ENCODE results near the gene ZNF441. TPM values are rescaled to one million over a fixed set of nuclear protein-coding genes. Genes with fewer than 3 reads are reported as not detected.
A peak's percentile ranks its signal among the peaks of the same experiment; 100 is the strongest.

The ZNF441 gene
- total RNA-seq, 4 donors from 2014 or later, result 1.1 to 7.6 (median 2.9) TPM

- Histone ChIP-seq H3K9me3 (peaks cover 7 to 64% (median 25%) of the 10 kb centered on the region in 3 donors), H3K4me3 (peak overlapping the region in 1 of 4 donors; percentile 19), H3K27me3 (no peaks in the 10 kb centered on the region), H3K4me1 (no peaks in the 10 kb centered on the region), H3K36me3 (peaks cover 27 to 81% of the 10 kb centered on the region in 2 donors), H3K27ac (no peak overlapping the region)
- in situ Hi-C loops (cut with MboI; ENCODE audit: low sequenced_read_pairs in 4 of 4), result no loop called here
- DNase-seq (no peak), ATAC-seq (no peak)
- TF ChIP-seq POLR2A (IDR thresholded peaks at IDR 0.05), result no peak
- TF ChIP-seq, protein P1, sequence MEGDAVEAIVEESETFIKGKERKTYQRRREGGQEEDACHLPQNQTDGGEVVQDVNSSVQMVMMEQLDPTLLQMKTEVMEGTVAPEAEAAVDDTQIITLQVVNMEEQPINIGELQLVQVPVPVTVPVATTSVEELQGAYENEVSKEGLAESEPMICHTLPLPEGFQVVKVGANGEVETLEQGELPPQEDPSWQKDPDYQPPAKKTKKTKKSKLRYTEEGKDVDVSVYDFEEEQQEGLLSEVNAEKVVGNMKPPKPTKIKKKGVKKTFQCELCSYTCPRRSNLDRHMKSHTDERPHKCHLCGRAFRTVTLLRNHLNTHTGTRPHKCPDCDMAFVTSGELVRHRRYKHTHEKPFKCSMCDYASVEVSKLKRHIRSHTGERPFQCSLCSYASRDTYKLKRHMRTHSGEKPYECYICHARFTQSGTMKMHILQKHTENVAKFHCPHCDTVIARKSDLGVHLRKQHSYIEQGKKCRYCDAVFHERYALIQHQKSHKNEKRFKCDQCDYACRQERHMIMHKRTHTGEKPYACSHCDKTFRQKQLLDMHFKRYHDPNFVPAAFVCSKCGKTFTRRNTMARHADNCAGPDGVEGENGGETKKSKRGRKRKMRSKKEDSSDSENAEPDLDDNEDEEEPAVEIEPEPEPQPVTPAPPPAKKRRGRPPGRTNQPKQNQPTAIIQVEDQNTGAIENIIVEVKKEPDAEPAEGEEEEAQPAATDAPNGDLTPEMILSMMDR (IDR thresholded peaks at IDR 0.05 in 4 of 5, conservative IDR thresholded peaks at IDR 0.05 in 1 of 5), result no peak
- intact Hi-C loops (cut with DNase I; ENCODE audit: low total_unique reads), result no loop called here
Observed at GRCh38 chr19:11781295-11782057, 14.7 kb downstream of the ZNF441 start.

- in situ Hi-C loops (cut with MboI; ENCODE audit: low sequenced_read_pairs in 4 of 4) (no loop called here), intact Hi-C loops (cut with DNase I; ENCODE audit: low total_unique reads) (no loop called here)
- ATAC-seq, result no peak
- Histone ChIP-seq H3K27ac (no peak overlapping the region), H3K4me1 (no peaks in the 10 kb centered on the region), H3K9me3 (peaks cover 7 to 80% (median 22%) of the 10 kb centered on the region in 3 donors), H3K27me3 (no peaks in the 10 kb centered on the region), H3K36me3 (peaks cover 20 to 59% of the 10 kb centered on the region in 2 donors), H3K4me3 (no peak overlapping the region)
- DNase-seq, result no peak
- no peak for TF ChIP-seq POLR2A (IDR thresholded peaks at IDR 0.05)
- TF ChIP-seq, protein P1 (IDR thresholded peaks at IDR 0.05 in 4 of 5, conservative IDR thresholded peaks at IDR 0.05 in 1 of 5), result no peak
Observed at GRCh38 chr19:11783767-11784166, 17.0 kb downstream of the ZNF441 start.

GRCh38 chr19:11784356-11784755 lies 17.6 kb downstream of the ZNF441 start:
- H3K4me1 ChIP-seq, result no peaks in the 10 kb centered on the region
- ATAC-seq (no peak), DNase-seq (no peak)
- no peak overlapping the region for H3K27ac ChIP-seq
- intact Hi-C loops (cut with DNase I; ENCODE audit: low total_unique reads) (no loop called here), in situ Hi-C loops (cut with MboI; ENCODE audit: low sequenced_read_pairs in 4 of 4) (no loop called here)
- TF ChIP-seq POLR2A (IDR thresholded peaks at IDR 0.05), result no peak
- peaks cover 7 to 86% (median 22%) of the 10 kb centered on the region in 3 donors for H3K9me3 ChIP-seq
- H3K36me3 ChIP-seq, result peaks cover 20 to 53% of the 10 kb centered on the region in 2 donors
- H3K4me3 ChIP-seq, result no peak overlapping the region
- no peaks in the 10 kb centered on the region for H3K27me3 ChIP-seq

DNA sequence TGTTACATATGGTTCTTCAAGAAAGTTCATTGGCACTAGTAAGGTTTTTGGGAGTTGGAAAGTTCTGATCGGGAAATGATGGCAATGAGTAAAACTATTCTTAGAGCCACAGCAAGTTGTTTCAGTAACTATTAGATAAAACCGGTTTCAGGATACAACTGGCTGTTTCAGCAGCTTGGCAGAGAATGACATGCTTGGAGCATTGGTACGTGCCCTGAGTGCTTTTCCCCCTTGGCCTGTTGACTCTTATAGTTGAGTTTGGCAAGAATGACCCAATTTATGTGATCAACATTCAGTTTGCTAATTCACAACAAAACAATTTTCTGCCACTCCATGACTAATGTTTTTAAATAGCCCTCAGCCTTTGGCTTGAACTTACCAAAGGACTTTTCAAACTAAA lies 20.7 kb downstream of the ZNF441 start:
- in situ Hi-C loops (cut with MboI; ENCODE audit: low sequenced_read_pairs in 4 of 4) (no loop called here), intact Hi-C loops (cut with DNase I; ENCODE audit: low total_unique reads) (no loop called here)
- no peak for TF ChIP-seq POLR2A (IDR thresholded peaks at IDR 0.05)
- TF ChIP-seq, protein P1 (IDR thresholded peaks at IDR 0.05 in 4 of 5, conservative IDR thresholded peaks at IDR 0.05 in 1 of 5), result no peak
- H3K27me3 ChIP-seq, result no peaks in the 10 kb centered on the region
- DNase-seq (no peak), ATAC-seq (no peak)
- no peak overlapping the region for H3K4me3 ChIP-seq
- H3K9me3 ChIP-seq, result peaks cover 0 to 65% (median 3%) of the 10 kb centered on the region in 3 donors
- H3K36me3 ChIP-seq, result peaks cover 1 to 21% of the 10 kb centered on the region in 2 donors
- H3K4me1 ChIP-seq, result no peaks in the 10 kb centered on the region
- no peak overlapping the region for H3K27ac ChIP-seq

DNA sequence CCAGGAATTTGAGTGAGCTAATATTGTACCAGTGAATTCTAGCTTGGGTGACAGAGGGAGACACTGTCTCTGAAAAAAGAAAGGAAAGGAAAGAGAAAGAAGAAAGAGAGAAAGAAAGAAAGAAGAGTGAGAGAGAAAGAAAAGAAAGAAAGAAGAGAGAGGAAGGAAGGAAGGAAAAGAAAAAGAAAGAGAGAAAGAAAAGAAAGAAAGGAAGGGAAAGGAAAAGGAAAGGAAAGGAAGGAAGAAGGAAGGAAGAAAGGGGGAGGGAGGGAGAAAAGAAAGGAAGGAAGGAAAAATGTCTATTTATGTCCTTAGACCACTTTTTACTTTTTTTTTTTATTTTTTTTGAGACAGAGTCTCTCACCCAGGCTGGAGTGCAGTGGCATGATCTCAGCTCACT lies 26.1 kb downstream of the ZNF441 start:
- no peaks in the 10 kb centered on the region for H3K36me3 ChIP-seq
- intact Hi-C loops (cut with DNase I; ENCODE audit: low total_unique reads) (no loop called here), in situ Hi-C loops (cut with MboI; ENCODE audit: low sequenced_read_pairs in 4 of 4) (loop anchor here in 3 of 4 donors (10.0 kb wide), 3 partner anchors 192 to 352 kb away; partner anchors contain the start of gene ZNF20 (in 2 of the 3))
- H3K27ac ChIP-seq, result no peak overlapping the region
- peaks cover 9 to 10% of the 10 kb centered on the region in 2 donors for H3K4me1 ChIP-seq
- H3K4me3 ChIP-seq, result no peak overlapping the region
- ATAC-seq (no peak), DNase-seq (no peak)
- H3K9me3 ChIP-seq, result peaks cover 0 to 25% (median 0%) of the 10 kb centered on the region in 3 donors
- TF ChIP-seq, protein P1 (IDR thresholded peaks at IDR 0.05 in 4 of 5, conservative IDR thresholded peaks at IDR 0.05 in 1 of 5), result no peak
- no peak for TF ChIP-seq POLR2A (IDR thresholded peaks at IDR 0.05)
- H3K27me3 ChIP-seq, result no peaks in the 10 kb centered on the region
